HG02759 (cell line): ENCODE data around the gene RECK.

Experiments
- ATAC-seq: cut with Tn5 transposase; IDR thresholded peaks from one replicate; pipeline ENCODE4 v1.9.1; 2021; ENCODE audit warnings: mild to moderate bottlenecking, moderate library complexity; ENCODE audit not compliant: unreplicated experiment

The RECK gene

DNA sequence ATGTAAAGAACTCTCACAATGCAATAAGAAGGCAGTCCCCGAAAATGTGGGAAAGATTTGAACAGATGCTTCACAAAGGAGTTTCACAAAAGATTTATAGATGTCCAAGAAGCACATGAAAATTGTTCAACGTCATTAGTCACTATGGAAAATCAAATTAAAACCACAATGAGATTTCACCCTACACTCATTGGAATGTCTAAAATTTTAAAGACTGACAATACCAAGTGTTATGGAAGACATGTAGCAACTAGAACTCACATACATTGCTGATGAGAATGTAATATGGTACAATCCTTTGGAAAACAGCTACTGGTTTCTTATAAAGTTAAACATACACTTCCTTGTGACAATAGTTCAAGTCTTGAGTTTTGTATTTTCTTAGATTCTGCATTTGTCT is 11.0 kb upstream of the RECK start:
- ATAC-seq = no peak

DNA sequence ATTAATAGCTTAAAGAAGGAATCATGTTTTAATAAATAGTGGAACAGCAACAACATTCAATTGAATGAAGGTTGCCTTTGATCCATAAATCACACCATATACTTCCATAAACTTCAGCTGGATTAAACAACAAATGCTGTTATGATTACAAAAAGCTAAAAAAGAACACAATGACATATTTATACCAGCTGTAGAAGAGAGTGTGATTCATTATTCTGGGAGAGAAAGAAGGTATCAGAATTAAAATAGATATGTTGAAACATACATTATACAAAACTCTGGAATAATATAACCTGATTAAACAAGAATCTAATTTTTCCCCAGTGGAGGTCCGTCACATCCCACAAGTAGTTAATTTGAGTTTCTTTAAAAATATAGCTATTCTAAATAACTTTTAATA is 7.5 kb upstream of the RECK start:
- no peak for ATAC-seq

DNA sequence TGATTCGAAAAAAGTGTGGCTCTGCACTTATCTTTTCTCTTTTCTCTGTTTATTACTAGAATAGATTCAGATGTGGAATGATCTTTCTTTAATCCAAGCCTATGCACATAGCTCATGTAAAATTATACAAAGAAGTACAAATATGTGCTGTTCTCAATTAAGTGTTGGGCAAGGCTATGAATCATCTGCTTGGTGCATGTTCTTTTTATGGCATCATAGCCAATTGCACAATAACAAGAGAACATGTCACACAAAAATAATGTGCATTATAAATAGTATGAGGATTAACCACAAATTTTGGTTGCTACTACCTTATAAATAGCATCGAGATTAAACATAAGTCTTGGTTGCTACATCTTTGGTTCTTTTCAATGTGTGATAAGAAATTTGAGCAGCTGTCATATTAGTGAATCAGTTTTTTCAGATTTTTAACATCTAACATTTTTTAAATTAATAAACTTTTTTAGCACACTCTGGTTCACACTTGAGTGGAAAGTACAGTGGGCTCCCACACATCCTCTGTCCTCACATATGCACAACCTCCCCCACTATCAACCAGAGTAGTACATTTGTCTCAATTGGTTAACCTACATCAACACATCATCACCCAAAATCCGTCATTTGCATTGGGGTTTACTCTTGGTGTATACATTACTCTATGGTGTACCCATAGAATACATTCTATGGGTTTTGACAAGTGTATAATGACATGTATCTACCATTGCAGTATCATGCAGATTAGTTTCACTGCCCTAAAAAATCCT is 6.8 kb upstream of the RECK start:
- no peak for ATAC-seq

DNA sequence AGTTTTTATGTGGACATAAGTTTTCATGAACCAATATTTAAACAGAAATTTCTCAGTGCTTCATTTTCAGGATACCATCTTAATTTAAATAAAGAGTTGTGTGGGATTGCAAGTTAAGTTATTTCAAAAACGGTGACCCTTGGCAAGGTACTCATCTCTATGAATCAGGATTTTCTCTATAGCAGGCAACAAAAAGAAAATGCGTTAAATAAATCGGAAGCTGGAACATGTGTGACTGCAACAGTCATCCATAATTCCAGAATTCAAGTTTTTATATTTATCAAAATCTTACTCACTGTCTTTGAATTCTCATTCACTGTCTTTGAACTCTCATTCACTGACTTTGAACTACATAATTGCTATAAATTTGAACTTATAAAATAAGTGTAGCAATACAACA is 5.8 kb upstream of the RECK start:
- no peak for ATAC-seq

DNA sequence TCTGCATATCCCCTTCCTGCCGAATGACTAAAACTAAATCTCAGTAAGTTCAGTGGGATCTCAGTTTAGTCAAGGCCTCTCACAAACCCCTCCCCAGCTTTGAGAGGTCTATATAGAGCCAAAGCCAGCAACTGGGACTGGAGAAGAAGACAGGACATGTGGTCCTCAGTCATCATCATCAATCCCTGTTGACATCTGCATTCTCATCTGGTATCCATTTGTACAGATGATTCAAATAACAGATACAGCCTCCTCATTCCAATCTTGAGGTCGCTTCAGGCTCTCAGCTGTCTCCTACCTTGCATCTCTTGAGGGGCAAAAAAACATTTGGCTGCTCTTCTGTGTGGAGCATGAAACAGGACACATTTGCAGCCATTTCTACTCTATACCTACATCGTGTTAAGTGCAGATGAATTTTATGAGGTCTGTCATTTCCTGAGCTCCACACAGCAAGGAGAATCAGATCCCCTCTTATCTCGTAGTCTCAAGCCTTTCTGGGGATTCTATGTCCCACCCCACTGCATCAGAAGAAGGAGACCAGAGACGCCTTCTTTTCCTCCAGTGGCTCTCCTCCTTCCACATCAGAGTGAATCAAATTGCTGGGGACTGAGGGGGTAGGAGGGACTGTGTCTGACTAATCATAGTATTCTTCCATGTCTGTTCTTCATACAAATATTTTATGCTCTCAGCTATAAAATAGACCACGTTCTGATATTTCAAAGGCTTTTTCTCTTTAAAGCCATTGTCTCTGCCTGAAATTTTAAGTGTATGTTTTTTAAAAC is 4.7 kb upstream of the RECK start:
- no peak for ATAC-seq

DNA sequence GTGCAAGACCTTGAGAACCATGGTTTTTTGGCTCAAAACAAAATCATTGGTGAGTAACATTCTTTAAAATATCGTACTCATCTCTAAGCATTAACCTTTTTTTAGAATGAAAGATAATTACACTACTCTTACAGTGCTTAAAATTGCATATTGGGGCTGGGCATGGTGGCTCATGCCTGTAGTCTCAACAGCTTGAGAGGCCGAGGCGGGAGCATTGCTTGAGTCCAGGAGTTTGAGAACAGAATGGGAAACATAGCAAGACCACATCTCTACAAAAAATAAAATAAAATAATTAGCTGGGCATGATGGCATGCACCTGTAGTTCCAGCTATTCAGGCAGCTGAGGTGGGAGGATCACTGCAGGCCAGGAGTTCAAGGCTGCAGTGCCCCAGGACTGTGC is 2.9 kb upstream of the RECK start:
- ATAC-seq = no peak

DNA sequence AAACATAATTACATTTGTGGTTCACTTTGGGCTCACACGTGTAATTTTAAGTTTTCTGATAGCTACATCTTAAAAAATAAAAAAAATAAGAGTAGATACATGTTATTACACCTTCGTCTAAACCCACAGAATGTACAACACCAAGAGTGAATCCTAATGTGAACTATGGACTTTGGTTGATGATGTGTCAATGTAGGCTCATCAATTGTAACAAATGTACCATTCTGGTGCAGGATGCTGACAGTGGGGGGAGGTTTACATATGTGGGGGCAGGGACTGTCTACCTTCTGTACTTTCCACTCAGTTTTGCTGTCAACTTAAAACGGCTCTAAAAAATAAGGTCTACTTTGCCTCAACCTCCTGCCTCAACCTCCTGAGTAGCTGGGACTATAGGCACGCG is 2.5 kb upstream of the RECK start:
- ATAC-seq = no peak

DNA sequence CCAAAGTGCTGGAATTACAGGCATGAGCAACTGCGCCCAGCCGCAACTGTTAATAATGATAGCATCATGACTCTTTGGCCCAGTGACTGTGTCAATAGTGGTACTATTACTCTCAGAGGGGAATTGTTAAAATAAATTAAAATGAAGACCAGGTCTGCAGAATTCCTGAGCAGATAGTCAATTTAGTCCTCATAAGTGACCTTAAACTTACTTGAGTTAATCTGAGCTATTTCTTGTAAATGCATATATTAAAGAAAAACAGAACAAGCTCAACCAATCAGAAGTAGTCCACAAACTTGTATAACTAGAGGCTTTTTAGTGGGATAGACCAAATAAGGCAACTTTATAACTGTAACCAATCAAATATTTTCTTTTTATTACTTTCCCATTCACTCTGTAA is 1.7 kb upstream of the RECK start:
- ATAC-seq = no peak

DNA sequence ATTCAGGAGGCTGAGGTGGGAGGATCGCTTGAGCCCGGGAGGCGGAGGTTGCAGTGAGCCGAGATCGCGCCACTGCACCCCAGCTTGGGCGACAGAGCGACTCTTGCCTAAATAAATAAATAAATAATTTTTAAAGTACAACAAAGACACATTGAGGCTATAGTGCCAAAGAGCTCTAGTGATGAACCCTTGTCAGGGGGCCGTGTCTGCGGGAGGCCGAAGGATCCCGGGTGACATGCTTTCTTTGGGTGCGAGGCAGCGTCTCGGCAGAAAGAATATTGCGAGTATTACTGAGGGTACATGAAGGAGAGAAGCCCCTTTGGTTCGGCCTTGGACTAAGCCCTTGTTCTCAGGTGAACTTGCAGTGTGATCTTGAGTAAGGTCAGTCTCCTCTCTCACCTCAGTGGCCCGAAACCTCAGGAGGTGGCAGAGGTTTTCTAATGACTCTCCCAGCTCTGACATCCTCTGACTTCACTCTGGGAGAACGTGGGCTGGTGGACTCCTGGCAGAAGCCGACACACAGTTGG is 397 bp upstream of the RECK start:
- ATAC-seq = no peak

DNA sequence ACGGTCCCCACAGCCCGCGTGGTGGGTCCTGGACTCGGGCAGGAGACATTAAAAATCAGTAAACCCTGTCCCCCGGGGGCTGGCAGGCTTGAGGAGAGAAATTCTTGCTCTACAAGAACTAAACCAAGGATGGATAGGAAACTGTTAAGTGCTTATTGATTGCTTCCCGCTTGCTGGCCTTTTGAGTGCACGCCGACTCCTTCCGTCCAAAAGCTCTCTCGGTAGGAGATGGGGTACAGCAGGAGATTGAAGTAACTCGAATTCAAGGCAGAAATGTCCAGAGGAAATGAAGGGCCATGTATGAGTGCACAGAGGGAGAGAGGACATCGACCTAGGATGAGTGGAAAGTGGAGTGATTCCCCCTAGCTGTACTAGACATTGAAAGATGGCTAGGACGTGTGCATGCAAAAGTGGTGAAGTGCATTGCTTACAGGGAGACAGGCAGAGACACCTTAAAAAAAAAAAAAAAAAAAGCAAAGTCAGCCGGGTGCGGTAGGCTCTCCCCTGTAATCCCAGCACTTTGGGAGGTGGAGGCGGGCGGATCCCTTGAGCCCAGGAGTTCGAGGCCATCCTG is 923 bp downstream of the RECK start:
- ATAC-seq = no peak

DNA sequence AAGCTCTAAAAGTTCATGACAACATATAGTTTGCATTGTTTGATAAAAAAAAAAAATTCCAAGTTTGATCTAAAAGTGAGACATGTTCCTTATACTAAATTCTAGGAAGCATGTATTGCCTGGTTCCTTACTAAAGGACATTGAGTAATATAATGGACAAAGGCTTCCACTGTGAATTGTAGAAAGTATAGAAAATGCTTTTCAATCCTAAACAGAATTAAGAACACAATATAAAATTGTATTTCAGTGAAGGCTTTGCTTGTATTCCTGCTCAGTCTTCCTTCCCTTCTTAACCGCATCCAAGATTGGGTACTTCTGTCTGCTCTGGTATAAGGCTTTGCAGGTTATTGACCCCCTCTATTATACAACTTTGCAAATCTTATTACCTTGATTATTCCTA is 2.4 kb downstream of the RECK start:
- ATAC-seq = no peak

DNA sequence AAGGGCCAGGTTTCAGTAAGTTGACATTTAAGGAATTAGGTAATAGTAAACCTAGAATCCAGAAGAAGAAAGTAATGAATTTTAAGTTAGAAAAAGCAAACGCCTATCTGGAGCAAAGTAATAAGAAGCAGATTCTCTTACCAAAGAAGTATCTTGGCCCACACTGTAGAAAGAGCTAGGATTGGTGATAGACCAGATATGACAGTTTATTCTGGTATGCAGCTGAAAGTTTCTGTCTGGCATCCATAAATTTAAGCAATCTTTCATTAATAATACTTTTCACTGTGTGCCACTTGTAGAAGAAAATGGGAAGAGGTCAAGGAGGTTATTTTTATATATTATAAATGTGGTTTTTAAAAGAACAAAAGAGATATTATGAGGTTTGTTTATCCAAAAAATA is 3.0 kb downstream of the RECK start:
- no peak for ATAC-seq

DNA sequence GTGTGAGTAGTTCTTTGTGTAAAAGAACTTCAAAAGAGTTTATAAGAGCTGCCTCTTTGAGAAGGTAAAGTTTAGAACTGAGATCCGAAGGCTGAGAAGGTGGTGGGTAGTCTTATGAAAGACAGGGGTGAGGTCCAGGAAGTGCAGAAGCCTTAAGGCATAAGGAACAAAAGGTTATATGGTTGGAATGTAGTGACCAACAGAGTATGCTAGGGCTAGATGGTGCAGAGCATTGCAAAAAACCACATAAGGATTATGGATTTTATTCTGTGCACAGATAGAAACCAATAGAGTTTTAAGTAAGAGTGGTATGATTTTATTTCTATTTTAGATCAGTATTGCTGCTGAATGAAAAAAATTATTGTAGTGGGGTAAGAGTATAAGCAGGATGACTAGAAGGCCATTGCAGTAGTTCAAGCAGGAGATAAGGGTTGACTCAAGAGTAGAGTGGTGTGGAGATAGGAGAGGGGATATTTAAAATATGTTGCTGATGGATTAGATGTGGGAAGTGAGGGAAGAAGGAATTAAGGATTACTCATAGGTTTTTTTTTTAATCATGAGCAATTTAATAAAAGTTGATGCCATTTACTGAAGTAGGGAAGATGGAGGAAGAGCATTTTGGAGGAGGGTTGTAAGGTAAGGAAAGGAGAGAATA is 3.7 kb downstream of the RECK start:
- ATAC-seq = no peak

DNA sequence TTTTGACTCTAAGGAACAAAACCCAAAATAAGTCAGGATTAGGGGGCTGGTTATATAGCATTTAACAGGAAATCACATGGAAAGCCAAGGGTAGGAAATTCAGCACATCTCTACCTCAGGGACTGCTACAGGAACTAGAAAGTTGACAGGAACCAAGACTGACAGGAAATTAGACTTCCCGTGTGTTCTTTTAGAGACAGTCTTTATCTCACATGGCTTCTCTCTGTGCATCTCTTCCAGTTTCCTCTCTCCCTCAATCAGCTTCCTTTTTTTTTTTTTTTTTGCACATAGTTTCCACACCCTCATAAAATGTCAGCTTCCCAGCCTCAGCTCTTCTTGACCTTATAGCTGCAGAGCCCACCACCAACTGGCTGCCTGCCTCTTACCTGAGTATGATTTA is 4.8 kb downstream of the RECK start:
- ATAC-seq = no peak

DNA sequence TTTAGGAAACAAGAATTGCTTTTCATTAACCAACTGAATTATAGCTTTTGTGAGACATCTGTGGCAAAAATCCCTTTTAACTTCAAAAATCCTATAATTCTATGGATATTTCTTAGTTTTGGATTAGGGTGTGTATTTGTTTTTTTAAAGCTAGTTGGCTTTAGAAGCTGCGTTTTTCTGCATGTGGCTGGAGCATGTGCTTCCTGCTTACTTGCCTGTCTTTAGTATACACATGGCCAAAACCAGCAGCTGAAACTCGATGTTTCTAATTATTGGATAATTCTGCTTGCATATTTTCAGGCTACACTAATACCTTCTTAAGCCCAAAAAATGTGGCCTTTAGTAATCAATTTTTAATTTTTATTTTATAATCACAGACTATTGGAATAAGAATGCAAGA is 8.9 kb downstream of the RECK start:
- ATAC-seq = no peak

DNA sequence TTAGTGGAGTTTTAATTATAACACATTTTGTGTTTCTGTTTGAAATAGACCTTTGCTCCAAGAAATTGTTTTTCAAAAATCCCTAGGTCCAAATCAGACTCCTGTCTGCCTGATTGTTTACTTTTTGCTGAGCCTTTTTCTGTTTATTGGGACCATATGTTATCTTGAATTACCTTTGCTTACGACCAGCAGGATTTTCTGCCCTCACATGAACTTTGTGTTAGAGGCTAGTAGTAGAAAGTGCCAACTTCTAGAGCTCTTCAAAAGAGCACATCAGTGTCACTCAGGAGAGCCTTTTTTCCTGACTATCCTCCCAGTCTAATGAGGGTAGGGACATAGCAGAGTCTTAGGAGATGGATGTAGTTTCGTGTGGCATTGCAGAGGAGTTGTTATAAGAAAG is 10.2 kb downstream of the RECK start:
- ATAC-seq = no peak

DNA sequence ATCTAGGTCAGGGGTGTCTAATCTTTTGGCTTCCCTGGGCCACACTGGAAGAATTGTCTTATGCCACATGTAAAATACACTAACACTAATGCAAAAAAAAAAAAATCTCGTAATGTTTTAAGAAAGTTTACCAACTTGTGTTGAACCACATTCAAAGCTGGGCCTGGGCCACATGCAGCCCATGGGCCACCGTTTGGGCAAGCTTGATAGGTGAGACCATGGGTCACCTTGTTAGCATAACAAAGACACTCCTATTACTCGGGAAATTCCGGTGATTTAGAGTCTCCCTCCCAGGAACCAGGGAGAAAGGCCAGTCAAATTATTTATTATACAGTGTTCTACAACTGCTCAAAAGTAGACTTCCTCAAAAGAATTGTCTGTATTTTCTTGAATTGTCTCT is 12.7 kb downstream of the RECK start:
- no peak for ATAC-seq

DNA sequence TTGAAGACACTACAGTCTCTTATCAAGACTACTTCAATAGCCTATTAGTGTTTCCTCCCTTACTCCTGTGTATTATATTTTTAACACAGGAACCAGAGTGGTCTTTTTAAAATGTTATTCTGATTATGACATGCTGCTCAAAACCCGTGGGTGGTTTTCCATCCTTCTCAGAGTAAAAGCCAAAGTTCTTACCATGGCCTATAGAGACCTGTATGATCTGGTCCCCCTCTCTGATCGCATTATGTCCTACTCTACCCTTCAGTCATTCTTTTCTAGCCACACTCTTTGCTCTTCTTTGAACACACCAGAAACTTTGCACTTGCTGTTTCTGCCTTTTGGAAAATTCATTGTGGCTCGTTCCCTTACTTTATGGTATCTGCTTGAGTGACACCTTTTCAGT is 13.8 kb downstream of the RECK start:
- ATAC-seq = no peak

DNA sequence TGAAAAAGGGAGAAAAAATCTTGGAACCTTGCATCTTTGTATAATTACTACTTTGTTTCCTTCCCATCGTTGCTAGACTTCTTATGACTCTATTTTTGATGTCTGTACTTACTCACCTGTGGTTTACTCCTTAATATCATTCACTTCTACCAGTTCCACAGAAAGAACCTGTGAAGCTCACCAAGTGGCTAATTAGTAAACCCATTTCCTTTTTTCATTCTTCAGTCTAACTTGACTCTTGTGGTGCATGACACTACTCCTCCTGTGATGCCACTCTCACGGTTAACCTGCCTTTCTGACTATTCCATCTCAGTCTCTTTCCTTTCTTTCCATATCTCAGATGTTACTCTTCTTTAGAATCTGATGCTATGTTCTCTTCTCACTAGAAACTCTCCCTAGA is 14.6 kb downstream of the RECK start:
- no peak for ATAC-seq

DNA sequence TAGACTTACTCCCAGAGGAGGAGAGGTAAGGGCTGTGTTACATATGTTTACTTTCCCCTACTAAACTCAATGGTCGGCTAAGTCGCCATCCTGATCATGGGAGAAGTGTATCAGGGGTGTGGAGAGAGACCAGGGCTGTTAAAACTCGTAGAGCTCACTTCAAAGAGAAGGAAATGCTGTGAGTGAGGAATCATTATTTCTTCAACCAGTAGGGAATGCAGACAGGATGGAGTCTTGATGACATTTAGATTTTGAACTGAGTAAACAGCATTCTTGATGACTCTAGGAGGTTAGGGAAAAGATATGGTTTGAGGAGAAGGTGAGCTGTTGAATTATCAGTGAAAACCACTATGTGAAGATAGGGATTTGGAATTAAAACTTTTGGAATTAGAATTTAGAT is 17.3 kb downstream of the RECK start:
- ATAC-seq = no peak

DNA sequence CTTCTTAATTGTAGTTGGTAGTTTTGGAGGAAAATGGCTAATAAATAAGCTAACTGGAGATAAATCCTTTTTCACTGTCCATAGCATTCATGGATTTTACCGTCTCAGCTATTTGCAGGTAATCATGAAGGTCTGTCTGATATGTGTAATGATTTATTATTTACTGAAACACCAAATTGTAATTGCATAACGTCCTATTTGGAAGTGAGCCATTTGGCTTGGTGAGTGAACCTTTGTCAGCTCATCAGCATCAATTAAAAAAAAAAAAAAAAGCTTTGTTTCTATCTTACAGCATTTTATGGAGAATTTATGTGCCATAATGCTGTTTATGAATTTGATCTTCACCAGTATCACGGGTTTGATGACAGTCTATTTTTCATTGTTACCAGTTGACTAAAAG is 20.2 kb downstream of the RECK start:
- ATAC-seq = no peak
